ENCODE results near the gene ATXN7.

GRCh38 chr3:63869940-63870614 is 6.4 kb downstream of the ATXN7 start:
- TF ChIP-seq CTCF (conservative IDR thresholded peaks at IDR 0.05; ENCODE audit: low read depth, low read length) (no peak), RAD21 (IDR thresholded peaks at IDR 0.05; ENCODE audit: low read length) (no peak)
